K562 (cell line): ENCODE measurements around the gene NBPF11. TPM values are rescaled to one million over a fixed set of nuclear protein-coding genes. Genes with fewer than 3 reads are reported as not detected.

Experiments
- CBX5 ChIP-seq: IDR thresholded peaks from 2 replicates; pipeline ENCODE4 v1.6.1; 2014; ENCODE audit warnings: low read depth, borderline replicate concordance
- ETV6 ChIP-seq, 3 experiments: fragments of 150-350 bp in 1 of 3; sonication (generic) in 1 of 3; formaldehyde crosslinking in 1 of 3; IDR thresholded peaks; 2 replicates each; pipeline versions ENCODE4 v1.6.1 to v1.8.0; 2014 to 2022; ENCODE audit warnings: borderline replicate concordance in 2 of 3, low read depth in 2 of 3, antibody characterized with exemption in 1 of 3, low read length in 1 of 3, mild to moderate bottlenecking in 1 of 3, missing genetic modification reagents in 1 of 3
- FOSL1 ChIP-seq: fragments of 200-800 bp; sonication (Bioruptor generic); conservative IDR thresholded peaks from 2 replicates; pipeline ENCODE4 v1.6.1; 2016; ENCODE audit warnings: missing genetic modification characterization, missing compliant biosample characterization
- HDAC2 ChIP-seq: fragments of 450-650 bp; IDR thresholded peaks from 2 replicates; pipeline ENCODE4 v1.6.1; 2016; ENCODE audit warnings: mild to moderate bottlenecking
- HDAC8 ChIP-seq: fragments of 450-650 bp; IDR thresholded peaks from 2 replicates; pipeline ENCODE4 v1.6.1; 2016; ENCODE audit warnings: mild to moderate bottlenecking, missing genetic modification characterization, moderate library complexity, missing compliant biosample characterization
- HNRNPL ChIP-seq: fragments of 200-400 bp; formaldehyde crosslinking; IDR thresholded peaks from 2 replicates; pipeline ENCODE4 v1.6.1; 2017; ENCODE audit warnings: low read depth, mild to moderate bottlenecking, low read length
- KDM1A ChIP-seq, 2 experiments: fragments of 450-650 bp; IDR thresholded peaks; 2 replicates each; pipeline ENCODE4 v1.6.1; 2016; ENCODE audit warnings: mild to moderate bottlenecking in 2 of 2
- MTF1 ChIP-seq: fragments of 250-450 bp; sonication (Bioruptor Pico); IDR thresholded peaks from 2 replicates; pipeline ENCODE4 v1.9.0; 2021; ENCODE audit warnings: moderate library complexity, mild to moderate bottlenecking, inconsistent platforms, borderline replicate concordance
- NEUROD1 ChIP-seq: fragments of 150-350 bp; IDR thresholded peaks from 2 replicates; pipeline ENCODE4 v1.6.1; 2014; ENCODE audit warnings: borderline replicate concordance, low read length, low read depth; ENCODE audit not compliant: partially characterized antibody
- PURB ChIP-seq: sonication (generic); formaldehyde crosslinking; IDR thresholded peaks from 2 replicates; pipeline ENCODE4 v1.9.0; 2021; ENCODE audit warnings: low read depth, mild to moderate bottlenecking, missing genetic modification reagents
- TAL1 ChIP-seq: fragments of 450-650 bp; IDR thresholded peaks from 2 replicates; pipeline ENCODE4 v1.6.1; 2016; ENCODE audit warnings: mild to moderate bottlenecking
- THRA ChIP-seq: fragments of 450-650 bp; IDR thresholded peaks from 2 replicates; pipeline ENCODE4 v1.6.1; 2017; ENCODE audit warnings: mild to moderate bottlenecking, moderate library complexity
- XRCC5 ChIP-seq: fragments of 200-400 bp; formaldehyde crosslinking; IDR thresholded peaks from 2 replicates; pipeline ENCODE4 v1.6.1; 2017; ENCODE audit warnings: low read depth, mild to moderate bottlenecking, low read length
- ZBTB43 ChIP-seq: sonication (generic); formaldehyde crosslinking; IDR thresholded peaks from 2 replicates; pipeline ENCODE4 v1.8.0; 2023; ENCODE audit warnings: mild to moderate bottlenecking, missing genetic modification reagents
- ZNF253 ChIP-seq: fragments of 250-450 bp; sonication (Bioruptor Pico); conservative IDR thresholded peaks from 2 replicates; pipeline ENCODE4 v1.6.1; 2021; ENCODE audit warnings: mild to moderate bottlenecking
- ZNF436 ChIP-seq: fragments of 250-450, 450-650 bp; sonication (Bioruptor Pico); formaldehyde crosslinking; IDR thresholded peaks from 2 replicates; pipeline ENCODE4 v1.7.0; 2020; ENCODE audit warnings: mild to moderate bottlenecking
- ZNF507 ChIP-seq: conservative IDR thresholded peaks from 2 replicates; pipeline ENCODE4 v1.6.1; 2017; ENCODE audit warnings: missing genetic modification characterization, missing compliant biosample characterization
- ZNF551 ChIP-seq: fragments of 250-450 bp; sonication (Bioruptor Pico); IDR thresholded peaks from 2 replicates; pipeline ENCODE4 v1.5.0; 2021; ENCODE audit warnings: mild to moderate bottlenecking, moderate library complexity
- polyA plus RNA-seq, 8 experiments: library from polyadenylated mRNA; depleted of rRNA in 4 of 8; stranded (reverse) in 5 of 8; unstranded in 3 of 8; fragments of >200 nt; fragmentation: Nextera tagmentation in 2 of 8; fragmentation: Illumina TruSeq in 1 of 8; extraction: Ambion mirVana in 2 of 8; extraction: Trizol in 1 of 8; gene quantifications; 2 replicates each; pipeline versions ENCODE4 v1.2.1 to v1.2.3, GENCODE V29; 2011 to 2014; ENCODE audit warnings: inconsistent platforms in 1 of 8, missing spikeins in 1 of 8
- total RNA-seq, 7 experiments: library from RNA; depleted of rRNA in 6 of 7; stranded (reverse); fragments of >200 nt in 6 of 7; fragmentation: Illumina TruSeq in 2 of 7; extraction: Trizol in 2 of 7; gene quantifications; 2 replicates each; pipeline versions ENCODE4 v1.2.1 to v1.2.3, GENCODE V29; 2011 to 2021; ENCODE audit warnings: low replicate concordance in 1 of 7
- TF ChIP-seq, protein P1 (sequence below): fragments of 250-450 bp; sonication (Bioruptor Pico); IDR thresholded peaks from 2 replicates; pipeline ENCODE4 v1.5.0; 2021; ENCODE audit warnings: mild to moderate bottlenecking, borderline replicate concordance
- TF ChIP-seq, protein P2 (sequence below), 3 experiments: IDR thresholded peaks in 2 of 3; conservative IDR thresholded peaks in 1 of 3; 2 replicates each; pipeline ENCODE4 v1.5.1; 2011 to 2012; ENCODE audit warnings: low read length in 3 of 3, mild to moderate bottlenecking in 3 of 3, control low read depth in 2 of 3, improper control_type of control experiment in 1 of 3, inconsistent platforms in 1 of 3, low read depth in 1 of 3, mixed read lengths in 1 of 3, moderate library complexity in 1 of 3; ENCODE audit not compliant: insufficient read depth in 2 of 3

The NBPF11 gene
- total and polyA plus RNA-seq, 9 of the 15 experiments (the other 6 are each of a cell fraction or from before 2014, with no cell fraction given), result 2.8 to 17.0 (median 8.0) TPM

DNA sequence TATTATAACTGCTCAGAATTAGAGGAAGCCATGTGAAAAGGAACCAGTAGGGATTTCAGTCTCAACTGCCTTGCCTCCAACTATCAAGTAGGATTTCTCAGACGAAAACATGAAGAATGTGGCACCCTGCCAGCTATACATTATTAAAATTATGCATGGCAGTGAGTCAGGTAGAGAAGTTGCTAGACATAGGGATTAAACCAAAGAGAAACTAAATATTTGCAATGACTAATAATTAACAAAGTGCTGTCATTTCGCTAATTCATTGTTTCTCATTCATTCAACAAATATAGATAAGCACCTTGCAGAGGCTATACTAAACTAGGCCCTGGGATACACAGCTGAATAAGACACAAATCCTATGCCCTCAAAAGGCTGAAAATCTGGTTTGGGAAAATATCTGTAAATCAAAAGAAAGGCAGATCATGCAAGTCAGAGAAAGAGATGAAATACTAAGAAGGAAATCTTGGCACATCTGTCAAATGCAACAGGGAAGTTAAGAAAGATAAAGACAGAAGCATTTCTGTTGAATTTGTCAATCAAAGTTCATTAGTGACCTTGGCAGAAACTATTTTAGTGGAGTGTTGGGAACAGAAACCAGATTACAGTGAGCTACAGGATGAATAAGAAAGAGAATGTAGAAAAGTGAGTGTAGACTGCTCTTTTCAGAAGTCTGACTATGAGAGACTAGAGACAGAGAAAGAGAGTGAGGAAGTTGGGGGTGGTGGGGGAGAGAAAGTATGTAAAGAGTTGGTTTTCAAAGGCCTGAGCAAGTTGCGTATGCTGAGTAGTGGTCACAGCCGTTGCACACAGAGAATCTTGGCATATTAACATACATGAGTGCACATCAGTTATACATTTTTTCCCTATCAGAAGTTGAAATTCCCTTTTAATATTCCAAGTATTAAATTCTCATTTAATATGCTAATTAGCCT, 14.7 kb upstream of the NBPF11 start (continued):
- TF ChIP-seq HDAC2 (no peak), HDAC8 (tag) (no peak), TAL1 (peak; percentile 31), HNRNPL (no peak), THRA (no peak), ZNF253 (CRISPR knock-in tag) (no peak), NEUROD1 (no peak), ETV6 (IDR thresholded peaks at IDR 0.05; ENCODE audit: borderline replicate concordance in 1 of 2, low read depth in 2 of 2, low read length in 1 of 2) (no peak), ETV6 (CRISPR knock-in tag; IDR thresholded peaks at IDR 0.05; ENCODE audit: borderline replicate concordance) (no peak), MTF1 (CRISPR knock-in tag) (no peak), CBX5 (no peak), ZNF507 (tag) (no peak), ZNF436 (CRISPR knock-in tag) (no peak), ZNF551 (CRISPR knock-in tag) (no peak), XRCC5 (no peak), ZBTB43 (no peak), KDM1A (IDR thresholded peaks at IDR 0.05) (peak; percentile 54 to 71), PURB (CRISPR knock-in tag) (no peak), FOSL1 (tag) (0 out of 2 replicates have a peak, but pooled peaks have one; percentile 16)
- TF ChIP-seq, protein P1, sequence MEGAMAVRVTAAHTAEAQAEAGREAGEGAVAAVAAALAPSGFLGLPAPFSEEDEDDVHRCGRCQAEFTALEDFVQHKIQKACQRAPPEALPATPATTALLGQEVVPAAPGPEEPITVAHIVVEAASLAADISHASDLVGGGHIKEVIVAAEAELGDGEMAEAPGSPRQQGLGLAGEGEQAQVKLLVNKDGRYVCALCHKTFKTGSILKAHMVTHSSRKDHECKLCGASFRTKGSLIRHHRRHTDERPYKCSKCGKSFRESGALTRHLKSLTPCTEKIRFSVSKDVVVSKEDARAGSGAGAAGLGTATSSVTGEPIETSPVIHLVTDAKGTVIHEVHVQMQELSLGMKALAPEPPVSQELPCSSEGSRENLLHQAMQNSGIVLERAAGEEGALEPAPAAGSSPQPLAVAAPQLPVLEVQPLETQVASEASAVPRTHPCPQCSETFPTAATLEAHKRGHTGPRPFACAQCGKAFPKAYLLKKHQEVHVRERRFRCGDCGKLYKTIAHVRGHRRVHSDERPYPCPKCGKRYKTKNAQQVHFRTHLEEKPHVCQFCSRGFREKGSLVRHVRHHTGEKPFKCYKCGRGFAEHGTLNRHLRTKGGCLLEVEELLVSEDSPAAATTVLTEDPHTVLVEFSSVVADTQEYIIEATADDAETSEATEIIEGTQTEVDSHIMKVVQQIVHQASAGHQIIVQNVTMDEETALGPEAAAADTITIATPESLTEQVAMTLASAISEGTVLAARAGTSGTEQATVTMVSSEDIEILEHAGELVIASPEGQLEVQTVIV (CRISPR knock-in tag), result no peak
- TF ChIP-seq, protein P2, sequence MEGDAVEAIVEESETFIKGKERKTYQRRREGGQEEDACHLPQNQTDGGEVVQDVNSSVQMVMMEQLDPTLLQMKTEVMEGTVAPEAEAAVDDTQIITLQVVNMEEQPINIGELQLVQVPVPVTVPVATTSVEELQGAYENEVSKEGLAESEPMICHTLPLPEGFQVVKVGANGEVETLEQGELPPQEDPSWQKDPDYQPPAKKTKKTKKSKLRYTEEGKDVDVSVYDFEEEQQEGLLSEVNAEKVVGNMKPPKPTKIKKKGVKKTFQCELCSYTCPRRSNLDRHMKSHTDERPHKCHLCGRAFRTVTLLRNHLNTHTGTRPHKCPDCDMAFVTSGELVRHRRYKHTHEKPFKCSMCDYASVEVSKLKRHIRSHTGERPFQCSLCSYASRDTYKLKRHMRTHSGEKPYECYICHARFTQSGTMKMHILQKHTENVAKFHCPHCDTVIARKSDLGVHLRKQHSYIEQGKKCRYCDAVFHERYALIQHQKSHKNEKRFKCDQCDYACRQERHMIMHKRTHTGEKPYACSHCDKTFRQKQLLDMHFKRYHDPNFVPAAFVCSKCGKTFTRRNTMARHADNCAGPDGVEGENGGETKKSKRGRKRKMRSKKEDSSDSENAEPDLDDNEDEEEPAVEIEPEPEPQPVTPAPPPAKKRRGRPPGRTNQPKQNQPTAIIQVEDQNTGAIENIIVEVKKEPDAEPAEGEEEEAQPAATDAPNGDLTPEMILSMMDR (IDR thresholded peaks at IDR 0.05 in 2 of 3, conservative IDR thresholded peaks at IDR 0.05 in 1 of 3; ENCODE audit: insufficient read depth in 2 of 3, low read depth in 1 of 3, low read length in 3 of 3), result no peak
